HPDE6-E6E7 (cell line): Measurements from ENCODE around the gene RASA3.

ENCODE experiments used
- DNase-seq: peaks from one replicate; pipeline ENCODE4 v3.0.0; 2011; ENCODE audit warnings: missing footprints; ENCODE audit errors: extremely low spot score

The RASA3 gene

GRCh38 chr13:113969311-113969972 lies 163.0 kb downstream of the RASA3 start:
- DNase-seq, result no peak

- DNase-seq, result no peak
These were observed 163.7 kb downstream of the RASA3 start for GRCh38 chr13:113968463-113969310.

- DNase-seq, result no peak
These were observed 164.5 kb downstream of the RASA3 start for GRCh38 chr13:113967729-113968462.

- DNase-seq, result no peak
These were observed 165.2 kb downstream of the RASA3 start for GRCh38 chr13:113967206-113967720.

GRCh38 chr13:113965968-113966884 lies 166.2 kb downstream of the RASA3 start:
- DNase-seq, result no peak

GRCh38 chr13:113965383-113965874 lies 167.0 kb downstream of the RASA3 start:
- no peak for DNase-seq

GRCh38 chr13:113964251-113964995 lies 168.0 kb downstream of the RASA3 start:
- no peak for DNase-seq

- DNase-seq, result no peak
These were observed 169.0 kb downstream of the RASA3 start for GRCh38 chr13:113963376-113963775.

- DNase-seq, result no peak
These were observed 169.4 kb downstream of the RASA3 start for GRCh38 chr13:113962975-113963374.

GRCh38 chr13:113962386-113962785 lies 170.0 kb downstream of the RASA3 start:
- DNase-seq, result no peak

- no peak for DNase-seq
These were observed 172.0 kb downstream of the RASA3 start for GRCh38 chr13:113960276-113960948.

GRCh38 chr13:113959198-113959597 lies 173.2 kb downstream of the RASA3 start:
- no peak for DNase-seq

GRCh38 chr13:113958373-113958772 lies 174.1 kb downstream of the RASA3 start:
- DNase-seq, result no peak

- no peak for DNase-seq
These were observed 175.9 kb downstream of the RASA3 start for GRCh38 chr13:113956571-113956970.

- no peak for DNase-seq
These were observed 176.7 kb downstream of the RASA3 start for GRCh38 chr13:113955691-113956090.

- DNase-seq, result no peak
These were observed 177.2 kb downstream of the RASA3 start for GRCh38 chr13:113955235-113955634.

- DNase-seq, result no peak
These were observed 178.2 kb downstream of the RASA3 start for GRCh38 chr13:113954046-113954835.

- DNase-seq, result no peak
These were observed 178.9 kb downstream of the RASA3 start for GRCh38 chr13:113953561-113953960.

GRCh38 chr13:113952983-113953520 lies 179.4 kb downstream of the RASA3 start:
- no peak for DNase-seq
